Cardiac muscle cell (in vitro differentiated cells and primary cell): Measurements from ENCODE around the gene SEC63. TPM values are rescaled to one million over a fixed set of nuclear protein-coding genes. Genes with fewer than 3 reads are reported as not detected.

ENCODE experiments used
- DNase-seq, 2 donors: peaks; one replicate each; pipeline versions ENCODE4 v3.0.0 to v3.0.0-alpha.2; 2010 to 2017; ENCODE audit warnings: low read depth in 1 of 2, low spot score in 1 of 2
- H3K27ac ChIP-seq: fragments of 200-600 bp; sonication (generic); 2 replicates; pipeline ENCODE4 v1.5.1; 2016
- H3K27me3 ChIP-seq: fragments of 200-600 bp; sonication (generic); 2 replicates; pipeline ENCODE4 v1.6.0; 2016; ENCODE audit warnings: control low read depth
- H3K36me3 ChIP-seq: fragments of 200-600 bp; sonication (generic); 2 replicates; pipeline ENCODE4 v1.5.1; 2016; ENCODE audit warnings: control low read depth
- H3K4me1 ChIP-seq: fragments of 200-600 bp; sonication (generic); 2 replicates; pipeline ENCODE4 v1.8.1; 2017; ENCODE audit warnings: low read depth, mild to moderate bottlenecking, mixed run types
- H3K4me3 ChIP-seq: fragments of 200-600 bp; sonication (generic); 2 replicates; pipeline ENCODE4 v1.5.1; 2016; ENCODE audit warnings: mild to moderate bottlenecking
- H3K9me3 ChIP-seq: fragments of 200-600 bp; sonication (generic); 2 replicates; pipeline ENCODE4 v1.5.1; 2017; ENCODE audit warnings: low read depth, mild to moderate bottlenecking, control low read depth
- CTCF ChIP-seq: IDR thresholded peaks from 2 replicates; pipeline ENCODE4 v1.5.1; 2012; ENCODE audit warnings: low read depth, mild to moderate bottlenecking, low read length
- polyA plus RNA-seq: library from polyadenylated mRNA; unstranded; fragments of >200 nt; fragmentation: Nextera tagmentation; extraction: Ambion mirVana; gene quantifications from 2 replicates; pipeline ENCODE4 v1.2.1, GENCODE V29; 2016
- total RNA-seq: library from RNA; depleted of rRNA; stranded (reverse); fragments of >200 nt; gene quantifications from 2 replicates; pipeline ENCODE4 v1.2.3, GENCODE V29; 2016

SEC63 gene
- total and polyA plus RNA-seq, 2 experiments from 2014 or later = 9.6 to 80.8 TPM

- TF ChIP-seq CTCF = no peak
- Histone ChIP-seq H3K4me3 (no peak overlapping the region), H3K27me3 (no peaks in the 10 kb centered on the region), H3K27ac (no peak overlapping the region), H3K4me1 (no peaks in the 10 kb centered on the region), H3K9me3 (no peaks in the 10 kb centered on the region), H3K36me3 (peaks cover 34% of the 10 kb centered on the region)
- DNase-seq = peak in 1 of 2 donors; percentile 9
These were observed 87.0 kb downstream of the SEC63 start for GRCh38 chr6:107871016-107871415.

- DNase-seq = peak in 1 of 2 donors; percentile 31
- H3K27me3 ChIP-seq = no peaks in the 10 kb centered on the region
- peak overlapping the region; percentile 13 for H3K27ac ChIP-seq
- H3K4me1 ChIP-seq = no peaks in the 10 kb centered on the region
- H3K4me3 ChIP-seq = no peak overlapping the region
- no peak for TF ChIP-seq CTCF
- H3K36me3 ChIP-seq = peaks cover 30% of the 10 kb centered on the region
- no peaks in the 10 kb centered on the region for H3K9me3 ChIP-seq
These were observed 87.6 kb downstream of the SEC63 start for GRCh38 chr6:107870381-107870780.

- H3K4me1 ChIP-seq = no peaks in the 10 kb centered on the region
- TF ChIP-seq CTCF = no peak
- no peaks in the 10 kb centered on the region for H3K9me3 ChIP-seq
- peak overlapping the region; percentile 13 for H3K27ac ChIP-seq
- no peak overlapping the region for H3K4me3 ChIP-seq
- H3K27me3 ChIP-seq = no peaks in the 10 kb centered on the region
- DNase-seq = no peak
- H3K36me3 ChIP-seq = peaks cover 24% of the 10 kb centered on the region
These were observed 88.1 kb downstream of the SEC63 start for GRCh38 chr6:107869871-107870270.

GRCh38 chr6:107868867-107869611 lies 89.0 kb downstream of the SEC63 start:
- H3K4me1 ChIP-seq = no peaks in the 10 kb centered on the region
- TF ChIP-seq CTCF = no peak
- no peak overlapping the region for H3K4me3 ChIP-seq
- no peaks in the 10 kb centered on the region for H3K27me3 ChIP-seq
- no peaks in the 10 kb centered on the region for H3K9me3 ChIP-seq
- DNase-seq = no peak
- H3K36me3 ChIP-seq = peaks cover 21% of the 10 kb centered on the region
- no peak overlapping the region for H3K27ac ChIP-seq

GRCh38 chr6:107867302-107867615 lies 90.7 kb downstream of the SEC63 start:
- TF ChIP-seq CTCF = no peak
- Histone ChIP-seq H3K27ac (no peak overlapping the region), H3K4me3 (no peak overlapping the region), H3K36me3 (peaks cover 15% of the 10 kb centered on the region), H3K4me1 (no peaks in the 10 kb centered on the region), H3K9me3 (no peaks in the 10 kb centered on the region), H3K27me3 (no peaks in the 10 kb centered on the region)
- DNase-seq = no peak
